HG03139 (cell line): ENCODE measurements around the gene YLPM1.

ENCODE experiments used
- ATAC-seq: cut with Tn5 transposase; IDR thresholded peaks from one replicate; pipeline ENCODE4 v1.9.1; 2021; ENCODE audit not compliant: unreplicated experiment

Gene YLPM1

GRCh38 chr14:74836251-74836960 is 73.3 kb downstream of the YLPM1 start:
- no peak for ATAC-seq

DNA sequence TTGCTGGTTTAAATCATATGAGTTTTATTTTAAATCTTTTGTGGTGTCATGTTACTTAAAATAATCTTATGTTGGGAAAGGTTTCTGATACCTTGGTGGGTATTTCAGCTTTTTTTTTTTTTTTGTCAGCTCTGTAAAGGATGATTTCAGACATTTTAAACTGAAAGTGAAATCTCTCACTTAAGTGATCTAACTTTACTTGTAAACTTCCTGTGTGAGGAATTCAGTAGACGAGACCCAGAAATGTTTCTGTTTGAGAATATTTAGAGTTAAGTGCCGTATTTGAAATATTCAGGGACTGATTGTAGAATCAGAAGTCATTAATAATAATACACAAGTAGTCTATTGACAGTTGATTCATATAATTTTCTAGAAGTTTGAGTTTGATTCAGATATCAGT is 75.0 kb downstream of the YLPM1 start:
- ATAC-seq, result no peak

GRCh38 chr14:74840603-74841030 is 77.5 kb downstream of the YLPM1 start:
- ATAC-seq, result no peak

DNA sequence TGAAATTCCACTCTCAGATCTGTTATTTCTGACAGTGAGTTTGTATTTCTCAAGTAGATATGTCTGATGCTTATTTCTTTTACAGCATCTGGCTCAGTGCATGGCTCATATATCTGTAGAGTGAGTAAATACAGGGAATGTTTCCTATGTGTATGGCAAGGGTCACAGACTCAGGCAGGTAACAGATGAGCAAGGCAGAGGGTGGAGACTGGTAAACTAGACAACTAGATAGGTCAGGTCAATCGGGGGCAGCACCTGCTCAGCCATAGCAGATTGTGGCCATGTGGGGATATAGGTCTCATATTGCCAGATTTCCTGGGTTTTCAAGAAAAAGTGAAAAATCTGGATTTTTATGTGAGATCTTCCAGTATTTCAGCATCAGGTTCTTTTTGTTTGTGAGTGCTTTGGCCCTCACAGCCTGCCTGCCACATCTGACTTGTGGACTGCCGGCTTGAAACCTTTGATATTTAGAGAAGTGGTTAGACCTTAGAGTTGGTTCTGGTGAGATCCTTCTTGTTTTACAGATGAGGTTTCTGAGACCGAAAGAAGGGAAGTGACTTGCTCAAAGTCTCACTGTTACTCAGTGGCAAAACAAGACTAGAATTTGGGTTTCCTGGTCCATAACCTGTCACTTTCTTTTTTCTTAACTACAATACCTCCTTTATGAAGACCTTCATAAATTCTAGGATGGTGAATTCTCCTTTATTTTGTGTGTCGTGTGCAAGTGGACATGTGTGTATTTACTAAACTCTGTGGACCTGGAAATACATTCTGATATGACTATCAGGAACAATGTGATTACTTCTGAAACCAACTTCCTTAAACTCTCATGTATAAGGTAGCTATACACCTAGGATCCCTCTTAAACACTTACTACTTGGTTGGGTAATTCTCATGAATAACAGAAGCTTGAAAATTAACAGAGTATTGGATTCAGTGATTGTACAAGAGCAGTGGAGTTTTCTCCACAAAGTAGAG is 78.4 kb downstream of the YLPM1 start:
- peak; percentile 65 for ATAC-seq

DNA sequence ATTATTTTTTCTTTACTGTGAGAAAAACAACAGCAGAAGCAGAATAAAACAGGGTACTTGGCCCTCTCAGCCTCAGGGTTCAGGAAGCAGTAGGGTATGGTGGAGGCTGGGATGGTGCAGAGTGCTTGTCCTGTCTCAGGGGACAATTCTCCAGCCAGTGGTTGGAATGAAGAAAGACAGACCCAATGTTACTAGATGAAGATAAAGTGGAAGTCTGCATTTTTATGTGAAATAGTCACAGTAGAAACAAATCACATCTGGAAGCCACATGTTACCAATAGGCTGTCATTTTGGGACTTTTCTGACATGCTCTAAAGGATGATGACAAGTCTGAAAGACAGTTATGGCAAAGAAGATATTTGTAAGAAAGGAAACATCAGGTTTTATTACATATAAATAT is 80.5 kb downstream of the YLPM1 start:
- no peak for ATAC-seq

- ATAC-seq, result no peak
Measured at GRCh38 chr14:74846168-74846567, 83.1 kb downstream of the YLPM1 start.

- ATAC-seq, result no peak
Measured at GRCh38 chr14:74846968-74847665, 84.0 kb downstream of the YLPM1 start.

- ATAC-seq, result no peak
Measured at GRCh38 chr14:74848768-74849167, 85.7 kb downstream of the YLPM1 start.

- no peak for ATAC-seq
Measured at GRCh38 chr14:74852922-74853530, 89.9 kb downstream of the YLPM1 start.

DNA sequence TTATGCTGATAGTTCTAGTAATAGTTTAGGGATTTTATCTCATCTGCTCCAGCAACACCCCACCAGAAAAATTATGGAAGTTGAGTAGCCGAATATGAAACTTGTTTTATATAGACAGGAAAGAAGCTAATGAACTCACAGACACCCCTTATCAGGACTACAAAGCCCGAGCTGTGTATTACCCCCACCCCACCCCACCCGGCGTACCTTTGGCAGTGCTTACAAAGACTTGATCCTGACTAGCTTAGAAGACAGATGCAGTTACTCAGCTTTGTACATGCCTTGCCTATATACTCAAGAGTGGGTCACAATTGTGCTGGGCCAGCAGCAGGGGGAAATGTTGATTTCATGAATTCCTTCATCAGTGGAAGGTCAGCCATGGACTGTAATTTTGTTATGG is 90.5 kb downstream of the YLPM1 start:
- no peak for ATAC-seq

DNA sequence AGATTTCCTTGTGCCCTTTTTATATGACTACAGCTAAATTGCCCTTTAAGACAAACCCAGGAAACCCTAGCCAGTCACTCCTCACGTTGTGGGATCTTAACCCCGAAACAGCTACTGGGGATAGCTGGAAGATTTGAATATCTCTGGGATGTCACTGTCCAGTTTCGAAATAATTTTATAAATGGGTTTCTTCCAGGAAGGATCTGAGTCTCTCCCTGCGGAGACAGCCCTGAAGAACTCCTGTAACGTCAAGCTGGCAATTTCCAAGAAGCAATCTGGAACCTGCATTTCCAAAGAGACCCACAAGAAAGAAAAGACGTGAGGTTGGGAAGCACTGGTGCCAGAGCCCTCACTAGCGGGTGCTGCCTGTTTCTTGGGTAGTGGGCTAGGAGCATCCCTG is 91.9 kb downstream of the YLPM1 start:
- no peak for ATAC-seq

DNA sequence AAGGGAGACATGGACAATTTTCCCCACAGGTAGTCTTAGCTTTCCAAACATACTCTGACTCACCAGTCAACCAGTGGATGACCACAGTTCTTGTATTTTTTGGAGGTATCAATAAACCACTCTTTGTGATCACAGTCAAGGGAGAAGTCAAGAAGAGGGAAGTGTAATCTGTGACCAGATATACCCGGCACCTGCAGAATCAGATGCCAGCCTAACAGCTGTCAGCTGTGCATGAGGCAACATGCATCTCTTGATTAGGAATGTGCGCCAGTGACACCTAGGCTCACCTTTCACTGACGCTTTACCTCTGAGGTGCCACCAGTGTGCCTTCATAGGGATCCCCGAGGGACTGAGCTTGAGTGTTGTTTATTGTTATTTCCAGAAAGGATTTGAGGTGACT is 92.8 kb downstream of the YLPM1 start:
- no peak for ATAC-seq

- ATAC-seq, result no peak
Measured at GRCh38 chr14:74856366-74856765, 93.2 kb downstream of the YLPM1 start.

- ATAC-seq, result no peak
Measured at GRCh38 chr14:74858022-74858421, 94.9 kb downstream of the YLPM1 start.

GRCh38 chr14:74859757-74860552 is 96.8 kb downstream of the YLPM1 start:
- ATAC-seq, result no peak

- no peak for ATAC-seq
Measured at GRCh38 chr14:74860899-74861733, 98.0 kb downstream of the YLPM1 start.

GRCh38 chr14:74861734-74862090 is 98.6 kb downstream of the YLPM1 start:
- no peak for ATAC-seq

GRCh38 chr14:74863274-74863673 is 100.2 kb downstream of the YLPM1 start:
- ATAC-seq, result no peak

GRCh38 chr14:74864198-74864597 is 101.1 kb downstream of the YLPM1 start:
- no peak for ATAC-seq
